ENCODE results near the gene NTHL1. TPM values are rescaled to one million over a fixed set of nuclear protein-coding genes. Genes with fewer than 3 reads are reported as not detected.
A peak's percentile ranks its signal among the peaks of the same experiment; 100 is the strongest.

The NTHL1 gene
- total RNA-seq, 1 experiment from 2014 or later = 39.8 TPM

DNA sequence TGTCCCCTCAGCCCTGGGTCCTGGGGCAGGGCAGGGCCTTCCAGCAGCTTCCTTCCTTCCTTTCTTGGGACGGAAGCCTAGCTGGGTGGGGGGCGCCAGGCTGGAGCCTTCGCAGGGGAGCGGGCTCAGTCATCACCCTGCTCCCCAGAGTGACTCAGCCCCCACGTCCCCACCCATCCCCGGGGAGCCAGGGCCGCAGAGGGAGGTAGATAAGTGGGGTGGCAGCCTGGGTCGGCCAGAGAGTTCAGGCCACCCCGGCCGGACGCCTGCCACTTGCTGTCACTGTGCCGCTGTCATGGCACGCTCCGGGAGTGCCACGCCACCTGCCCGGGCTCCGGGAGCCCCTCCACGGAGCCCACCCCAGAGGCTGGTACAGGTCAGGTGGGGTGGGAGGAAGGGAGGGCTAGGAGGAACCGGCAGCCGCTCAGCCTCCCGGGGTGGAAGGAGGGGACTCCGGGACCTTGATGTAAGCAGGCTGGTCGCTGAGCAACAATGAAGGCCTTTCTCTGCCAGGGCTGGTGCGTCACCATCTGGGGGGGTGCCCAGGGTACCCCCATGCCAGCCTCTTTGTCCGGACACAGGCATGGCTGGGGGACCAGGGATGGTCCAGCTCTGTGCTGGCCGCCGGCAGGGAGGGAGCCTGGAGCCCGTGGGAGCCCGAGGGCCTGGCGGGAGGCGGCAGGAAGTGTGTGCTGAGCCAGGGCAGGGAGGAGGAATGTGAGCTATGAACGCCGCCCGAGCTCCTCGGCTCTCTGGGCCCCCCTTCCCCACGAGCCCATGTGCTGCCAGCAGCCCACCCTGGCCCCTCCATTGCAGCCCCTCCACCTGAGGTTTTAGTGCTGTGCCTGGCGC lies 14.4 kb downstream of the NTHL1 start:
- no peaks in the 10 kb centered on the region for H3K9me3 ChIP-seq (ENCODE audit: control insufficient read depth, insufficient read depth, low read depth, low read length)
- peak overlapping the region; percentile 95 for H3K27ac ChIP-seq (ENCODE audit: low read length)
- intact Hi-C loops (cut with micrococcal nuclease; ENCODE audit: unreplicated experiment) (no loop called here), in situ Hi-C loops (cut with HindIII; ENCODE audit: low pct_unique_long_range_greater_than_20kb, low sequenced_read_pairs) (no loop called here)
- H3K4me1 ChIP-seq (ENCODE audit: control insufficient read depth, insufficient read depth, low read length) = peaks cover 78% of the 10 kb centered on the region
- H3K27me3 ChIP-seq (ENCODE audit: control insufficient read depth, insufficient read depth, low read length) = no peaks in the 10 kb centered on the region
- ATAC-seq (peak; percentile 43), DNase-seq (ENCODE audit: low read depth, low spot score) (no peak)
- no TSS peak for BruUV-seq (replicated peaks)
- TF ChIP-seq SIN3A (IDR thresholded peaks at IDR 0.05; ENCODE audit: borderline replicate concordance, insufficient read depth, low read depth, low read length) (0 out of 2 replicates have a peak, but pooled peaks have one; percentile 51), CTCF (IDR thresholded peaks at IDR 0.05) (no peak)
- CTCF ChIA-PET = interaction anchor here (1.0 kb wide), 1 partner anchor 11 kb away, joined by 14 read pairs; no protein-coding TSS in a partner anchor
- POLR2A ChIA-PET = no interaction called here
- H3K4me3 ChIP-seq (ENCODE audit: low read depth in 2 of 2, low read length in 2 of 2) = peak overlapping the region; percentile 13 to 31
- no peaks in the 10 kb centered on the region for H3K36me3 ChIP-seq (ENCODE audit: control insufficient read depth, insufficient read depth, low read length)

DNA sequence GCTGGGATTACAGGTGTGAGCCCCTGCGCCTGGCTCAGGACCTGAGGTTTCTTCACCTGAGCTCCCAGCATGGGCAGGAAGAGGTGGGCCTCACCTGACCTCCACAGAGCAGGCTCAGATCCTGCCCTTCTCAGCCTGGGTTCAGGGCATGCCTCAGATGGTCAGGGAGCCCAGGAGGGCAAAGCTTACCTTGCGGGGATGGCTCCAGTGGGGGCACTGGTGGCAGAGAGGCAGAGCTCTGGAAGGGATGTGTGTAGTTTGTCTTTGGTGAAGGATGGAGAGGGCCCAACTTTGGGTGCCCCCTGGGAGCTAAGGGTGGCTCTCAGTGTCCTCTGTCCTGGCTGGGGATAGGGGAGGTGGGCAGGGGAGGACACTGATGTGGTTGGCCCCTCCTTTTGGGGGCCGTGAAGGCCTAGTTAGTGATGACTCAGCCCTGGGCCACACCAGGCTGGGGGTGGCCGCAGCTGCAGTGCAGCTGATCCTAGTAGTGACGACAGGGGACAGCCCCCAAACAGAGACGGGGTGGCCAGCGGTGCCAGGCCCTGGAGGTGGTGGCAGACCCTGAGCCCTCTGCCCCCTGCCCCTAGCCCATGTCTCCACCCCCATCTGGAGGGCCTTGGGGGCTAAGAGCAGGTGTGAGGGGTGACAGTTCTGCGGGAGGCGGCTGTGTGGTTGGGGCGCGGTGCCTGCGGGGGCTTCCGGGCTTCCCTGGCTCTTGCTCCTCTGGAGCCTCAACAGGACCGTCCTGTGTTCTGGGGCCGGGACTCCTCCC lies 15.2 kb downstream of the NTHL1 start:
- peaks cover 83% of the 10 kb centered on the region for H3K4me1 ChIP-seq (ENCODE audit: control insufficient read depth, insufficient read depth, low read length)
- intact Hi-C loops (cut with micrococcal nuclease; ENCODE audit: unreplicated experiment) (no loop called here), in situ Hi-C loops (cut with HindIII; ENCODE audit: low pct_unique_long_range_greater_than_20kb, low sequenced_read_pairs) (no loop called here)
- H3K9me3 ChIP-seq (ENCODE audit: control insufficient read depth, insufficient read depth, low read depth, low read length) = no peaks in the 10 kb centered on the region
- H3K36me3 ChIP-seq (ENCODE audit: control insufficient read depth, insufficient read depth, low read length) = no peaks in the 10 kb centered on the region
- peak overlapping the region; percentile 95 for H3K27ac ChIP-seq (ENCODE audit: low read length)
- peak; percentile 18; the same call in 1 of the 2 replicates for ATAC-seq
- no peak for DNase-seq (ENCODE audit: low read depth, low spot score)
- no peaks in the 10 kb centered on the region for H3K27me3 ChIP-seq (ENCODE audit: control insufficient read depth, insufficient read depth, low read length)
- ChIA-PET CTCF (interaction anchor here (0.8 to 1.0 kb wide), 2 partner anchors 10 to 28 kb away, joined by 3 to 14 read pairs; no protein-coding TSS in a partner anchor), POLR2A (interaction anchor here (0.6 kb wide), 1 partner anchor 108 kb away, joined by 4 read pairs; no protein-coding TSS in a partner anchor)
- no TSS peak for BruUV-seq (replicated peaks)
- no peak for TF ChIP-seq POLR2AphosphoS5 (IDR thresholded peaks at IDR 0.05; ENCODE audit: low read depth, low read length)
- TF ChIP-seq SIN3A (IDR thresholded peaks at IDR 0.05; ENCODE audit: borderline replicate concordance, insufficient read depth, low read depth, low read length) = no peak
- TF ChIP-seq TCF7L2 (IDR thresholded peaks at IDR 0.05; ENCODE audit: low read depth, low read length) = no peak
- TF ChIP-seq CTCF (IDR thresholded peaks at IDR 0.05) = no peak
- TF ChIP-seq, protein P1, sequence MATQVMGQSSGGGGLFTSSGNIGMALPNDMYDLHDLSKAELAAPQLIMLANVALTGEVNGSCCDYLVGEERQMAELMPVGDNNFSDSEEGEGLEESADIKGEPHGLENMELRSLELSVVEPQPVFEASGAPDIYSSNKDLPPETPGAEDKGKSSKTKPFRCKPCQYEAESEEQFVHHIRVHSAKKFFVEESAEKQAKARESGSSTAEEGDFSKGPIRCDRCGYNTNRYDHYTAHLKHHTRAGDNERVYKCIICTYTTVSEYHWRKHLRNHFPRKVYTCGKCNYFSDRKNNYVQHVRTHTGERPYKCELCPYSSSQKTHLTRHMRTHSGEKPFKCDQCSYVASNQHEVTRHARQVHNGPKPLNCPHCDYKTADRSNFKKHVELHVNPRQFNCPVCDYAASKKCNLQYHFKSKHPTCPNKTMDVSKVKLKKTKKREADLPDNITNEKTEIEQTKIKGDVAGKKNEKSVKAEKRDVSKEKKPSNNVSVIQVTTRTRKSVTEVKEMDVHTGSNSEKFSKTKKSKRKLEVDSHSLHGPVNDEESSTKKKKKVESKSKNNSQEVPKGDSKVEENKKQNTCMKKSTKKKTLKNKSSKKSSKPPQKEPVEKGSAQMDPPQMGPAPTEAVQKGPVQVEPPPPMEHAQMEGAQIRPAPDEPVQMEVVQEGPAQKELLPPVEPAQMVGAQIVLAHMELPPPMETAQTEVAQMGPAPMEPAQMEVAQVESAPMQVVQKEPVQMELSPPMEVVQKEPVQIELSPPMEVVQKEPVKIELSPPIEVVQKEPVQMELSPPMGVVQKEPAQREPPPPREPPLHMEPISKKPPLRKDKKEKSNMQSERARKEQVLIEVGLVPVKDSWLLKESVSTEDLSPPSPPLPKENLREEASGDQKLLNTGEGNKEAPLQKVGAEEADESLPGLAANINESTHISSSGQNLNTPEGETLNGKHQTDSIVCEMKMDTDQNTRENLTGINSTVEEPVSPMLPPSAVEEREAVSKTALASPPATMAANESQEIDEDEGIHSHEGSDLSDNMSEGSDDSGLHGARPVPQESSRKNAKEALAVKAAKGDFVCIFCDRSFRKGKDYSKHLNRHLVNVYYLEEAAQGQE (IDR thresholded peaks at IDR 0.05; ENCODE audit: insufficient read depth in 1 of 2, low read depth in 2 of 2, low read length in 1 of 2) = no peak
- H3K4me3 ChIP-seq (ENCODE audit: low read depth in 2 of 2, low read length in 2 of 2) = no peak overlapping the region
